K562 (cell line): Measurements from ENCODE around the gene TBC1D2B. TPM values are rescaled to one million over a fixed set of nuclear protein-coding genes. Genes with fewer than 3 reads are reported as not detected.

ENCODE experiments used
- ATAC-seq: fragments of 200-7000 bp; cut with Tn5 transposase; 3 replicates; pipeline ENCODE4 v1.9.1; 2020; ENCODE audit warnings: moderate library complexity
- BruUV-seq: library from RNA; stranded (reverse); fragments of 400-500 nt; replicated peaks from 2 replicates; lab custom pipeline; 2021; lab: Mats Ljungman, UMichigan
- CTCF ChIA-PET: fragments of 300-600 bp; formaldehyde crosslinking; extraction: SDS; loops from one replicate; lab custom pipeline; 2021; ENCODE audit warnings: low intra/inter-chr PET ratio; lab: Yijun Ruan, JAX
- POLR2A ChIA-PET: fragments of 300-600, 350-650 bp; sonication (Branson Sonifier 250); formaldehyde crosslinking; extraction: SDS; loops from one replicate; lab custom pipeline; 2021; ENCODE audit warnings: antibody characterized with exemption, inconsistent platforms; lab: Yijun Ruan, JAX
- DNase-seq, 4 experiments: peaks; one replicate each; pipeline versions ENCODE4 v3.0.0 to v3.0.0-alpha.2; 2011 to 2018; ENCODE audit warnings: low spot score in 3 of 4, mixed read lengths in 3 of 4; ENCODE audit errors: extremely low read depth in 1 of 4
- FAIRE-seq: peaks from 2 replicates; lab custom pipeline; 2011; peaks lifted over from hg19 to GRCh38; lab: Jason Lieb, UNC
- H2AFZ ChIP-seq: 2 replicates; pipeline ENCODE4 v1.6.0; 2011; ENCODE audit warnings: low read depth, low read length, control low read depth, inconsistent platforms
- H3K27ac ChIP-seq: fragments of 200-600 bp; 3 replicates; pipeline ENCODE4 v1.8.0; 2011; ENCODE audit warnings: low read depth, mild to moderate bottlenecking, control low read depth, inconsistent platforms, low read length, moderate library complexity, mixed read lengths; ENCODE audit errors: extremely low read depth
- H3K27me3 ChIP-seq, 2 experiments: fragments of 300-600 bp in 1 of 2; 2 replicates in 1 of 2; 3 replicates in 1 of 2; pipeline versions ENCODE4 v1.6.0 to v1.8.0; 2011; ENCODE audit warnings: inconsistent platforms in 2 of 2, low read length in 2 of 2, mild to moderate bottlenecking in 1 of 2, mixed read lengths in 1 of 2, moderate library complexity in 1 of 2; ENCODE audit not compliant: control insufficient read depth in 2 of 2, insufficient read depth in 2 of 2
- H3K36me3 ChIP-seq: fragments of 300-600 bp; 3 replicates; pipeline ENCODE4 v1.8.0; 2011; ENCODE audit warnings: mild to moderate bottlenecking, low read length, inconsistent platforms; ENCODE audit not compliant: control insufficient read depth, insufficient read depth
- H3K4me1 ChIP-seq, 2 experiments: fragments of 200-600 bp in 1 of 2; replicated peaks in 1 of 2; 2 replicates in 1 of 2; 3 replicates in 1 of 2; pipeline versions ENCODE4 v1.5.1 to v1.8.0; 2011; ENCODE audit warnings: inconsistent platforms in 2 of 2, low read length in 2 of 2, mild to moderate bottlenecking in 1 of 2, mixed read lengths in 1 of 2, moderate library complexity in 1 of 2; ENCODE audit not compliant: control insufficient read depth in 2 of 2, insufficient read depth in 2 of 2
- H3K4me2 ChIP-seq: 2 replicates; pipeline ENCODE4 v1.6.1; 2011; ENCODE audit warnings: low read length, control low read depth, inconsistent platforms, mixed read lengths; ENCODE audit not compliant: insufficient read depth
- H3K4me3 ChIP-seq: fragments of 200-600 bp; sonication (generic), shearing (Covaris generic); 2 replicates; pipeline ENCODE4 v1.5.1; 2016; ENCODE audit warnings: control low read depth, inconsistent platforms
- H3K79me2 ChIP-seq: fragments of 200-600 bp; 3 replicates; pipeline ENCODE4 v1.8.0; 2011; ENCODE audit warnings: low read length, inconsistent platforms; ENCODE audit not compliant: control insufficient read depth, insufficient read depth
- H3K9ac ChIP-seq, 2 experiments: 2 replicates each; pipeline versions ENCODE4 v1.6.0 to v1.6.1; 2011; ENCODE audit warnings: low read depth in 2 of 2, low read length in 2 of 2, control low read depth in 1 of 2, inconsistent platforms in 1 of 2, mild to moderate bottlenecking in 1 of 2, mixed read lengths in 1 of 2; ENCODE audit not compliant: insufficient read depth in 1 of 2
- H3K9me1 ChIP-seq: one replicate; pipeline ENCODE4 v1.6.0; 2011; ENCODE audit warnings: inconsistent platforms, mild to moderate bottlenecking, low read length, moderate library complexity; ENCODE audit not compliant: control insufficient read depth, insufficient read depth
- H3K9me3 ChIP-seq: replicated peaks from 2 replicates; pipeline ENCODE4 v1.5.1; 2011; ENCODE audit warnings: low read depth, low read length, inconsistent platforms; ENCODE audit not compliant: control insufficient read depth, insufficient read depth
- H4K20me1 ChIP-seq: replicated peaks from 2 replicates; pipeline ENCODE4 v1.6.1; 2011; ENCODE audit warnings: low read length, inconsistent platforms, mixed read lengths; ENCODE audit not compliant: control insufficient read depth, insufficient read depth
- CSDE1 ChIP-seq, 2 experiments: fragments of 450-650 bp; IDR thresholded peaks; 2 replicates each; pipeline ENCODE4 v1.6.1; 2016; ENCODE audit warnings: mild to moderate bottlenecking in 1 of 2
- RREB1 ChIP-seq: fragments of 250-450 bp; sonication (Bioruptor Pico); IDR thresholded peaks from 2 replicates; pipeline ENCODE4 v1.4.0; 2020
- RUNX1 ChIP-seq: sonication (generic); IDR thresholded peaks from 2 replicates; pipeline ENCODE4 v1.6.1; 2016; ENCODE audit warnings: antibody characterized with exemption, low read depth
- SIN3B ChIP-seq: fragments of 450-650 bp; IDR thresholded peaks from 2 replicates; pipeline ENCODE4 v1.6.1; 2017; ENCODE audit warnings: low read depth, mild to moderate bottlenecking, moderate library complexity
- TFAM ChIP-seq: fragments of 250-450 bp; sonication (Bioruptor Pico); conservative IDR thresholded peaks from 2 replicates; pipeline ENCODE4 v1.5.0; 2021; ENCODE audit warnings: mild to moderate bottlenecking, moderate library complexity
- WHSC1 ChIP-seq: IDR thresholded peaks from one replicate; pipeline ENCODE4 v1.6.1; 2012; ENCODE audit warnings: low read length, control low read depth, inconsistent platforms
- WGBS: fragments of 100-300 bp; shearing (Covaris generic); methylation state at CpG from one replicate; pipeline ENCODE4 v1.1.6; 2016; ENCODE audit warnings: low coverage, mixed read lengths; ENCODE audit not compliant: insufficient coverage; ENCODE audit errors: missing lambda C conversion rate; 5-methylcytosine and 5-hydroxymethylcytosine counted together
- in situ Hi-C: fragments of 300-500 bp; cut with MboI; formaldehyde crosslinking; loops from 4 replicates; pipeline ENCODE4 v1.15.0; 2018; ENCODE audit warnings: inconsistent platforms, mixed read lengths
- intact Hi-C: fragments of 100-400 bp; cut with micrococcal nuclease; formaldehyde crosslinking; loops from 2 replicates; pipeline ENCODE4 v1.14.2; 2022
- polyA plus RNA-seq, 8 experiments: library from polyadenylated mRNA; depleted of rRNA in 4 of 8; stranded (reverse) in 5 of 8; unstranded in 3 of 8; fragments of >200 nt; fragmentation: Nextera tagmentation in 2 of 8; fragmentation: Illumina TruSeq in 1 of 8; extraction: Ambion mirVana in 2 of 8; extraction: Trizol in 1 of 8; gene quantifications; 2 replicates each; pipeline versions ENCODE4 v1.2.1 to v1.2.3, GENCODE V29; 2011 to 2014; ENCODE audit warnings: inconsistent platforms in 1 of 8, missing spikeins in 1 of 8
- total RNA-seq, 7 experiments: library from RNA; depleted of rRNA in 6 of 7; stranded (reverse); fragments of >200 nt in 6 of 7; fragmentation: Illumina TruSeq in 2 of 7; extraction: Trizol in 2 of 7; gene quantifications; 2 replicates each; pipeline versions ENCODE4 v1.2.1 to v1.2.3, GENCODE V29; 2011 to 2021; ENCODE audit warnings: low replicate concordance in 1 of 7
- TF ChIP-seq, protein P1 (sequence below): fragments of 250-450 bp; sonication (Bioruptor Pico); IDR thresholded peaks from 2 replicates; pipeline ENCODE4 v1.5.0; 2021; ENCODE audit warnings: mild to moderate bottlenecking, moderate library complexity
- TF ChIP-seq, protein P2 (sequence below): sonication (generic); formaldehyde crosslinking; IDR thresholded peaks from 2 replicates; pipeline ENCODE4 v1.9.0; 2022; ENCODE audit warnings: mild to moderate bottlenecking, missing genetic modification reagents
- TF ChIP-seq, protein P3 (sequence below): fragments of 250-450 bp; sonication (Bioruptor Pico); IDR thresholded peaks from 2 replicates; pipeline ENCODE4 v1.4.0; 2020; ENCODE audit warnings: mild to moderate bottlenecking, moderate library complexity, borderline replicate concordance

The TBC1D2B gene
- total and polyA plus RNA-seq, 9 of the 15 experiments (the other 6 are each of a cell fraction or from before 2014, with no cell fraction given) = 0.15 to 16.3 (median 8.9) TPM

GRCh38 chr15:77980098-77980497, 97.4 kb downstream of the TBC1D2B start:
- Histone ChIP-seq H3K9ac (no peak overlapping the region), H3K36me3 (no peaks in the 10 kb centered on the region), H3K9me3 (no peaks in the 10 kb centered on the region), H3K4me2 (no peak overlapping the region), H3K4me3 (no peak overlapping the region), H4K20me1 (peaks cover 7% of the 10 kb centered on the region; the same call in 1 of the 2 replicates), H3K79me2 (no peaks in the 10 kb centered on the region), H3K27me3 (peaks cover 5 to 30% of the 10 kb centered on the region in 2 experiments; a peak in 3 of 5 replicates), H2AFZ (no peak overlapping the region), H3K4me1 (peaks cover 0 to 20% of the 10 kb centered on the region in 2 experiments; a peak in 2 of 5 replicates), H3K9me1 (no peaks in the 10 kb centered on the region), H3K27ac (no peak overlapping the region)
- DNase-seq (no peak), ATAC-seq (no peak), FAIRE-seq (no peak)
- TF ChIP-seq RUNX1 (no peak), CSDE1 (IDR thresholded peaks at IDR 0.05) (no peak), SIN3B (no peak), RREB1 (no peak), WHSC1 (no peak), TFAM (CRISPR knock-in tag) (no peak)
- TF ChIP-seq, protein P1, sequence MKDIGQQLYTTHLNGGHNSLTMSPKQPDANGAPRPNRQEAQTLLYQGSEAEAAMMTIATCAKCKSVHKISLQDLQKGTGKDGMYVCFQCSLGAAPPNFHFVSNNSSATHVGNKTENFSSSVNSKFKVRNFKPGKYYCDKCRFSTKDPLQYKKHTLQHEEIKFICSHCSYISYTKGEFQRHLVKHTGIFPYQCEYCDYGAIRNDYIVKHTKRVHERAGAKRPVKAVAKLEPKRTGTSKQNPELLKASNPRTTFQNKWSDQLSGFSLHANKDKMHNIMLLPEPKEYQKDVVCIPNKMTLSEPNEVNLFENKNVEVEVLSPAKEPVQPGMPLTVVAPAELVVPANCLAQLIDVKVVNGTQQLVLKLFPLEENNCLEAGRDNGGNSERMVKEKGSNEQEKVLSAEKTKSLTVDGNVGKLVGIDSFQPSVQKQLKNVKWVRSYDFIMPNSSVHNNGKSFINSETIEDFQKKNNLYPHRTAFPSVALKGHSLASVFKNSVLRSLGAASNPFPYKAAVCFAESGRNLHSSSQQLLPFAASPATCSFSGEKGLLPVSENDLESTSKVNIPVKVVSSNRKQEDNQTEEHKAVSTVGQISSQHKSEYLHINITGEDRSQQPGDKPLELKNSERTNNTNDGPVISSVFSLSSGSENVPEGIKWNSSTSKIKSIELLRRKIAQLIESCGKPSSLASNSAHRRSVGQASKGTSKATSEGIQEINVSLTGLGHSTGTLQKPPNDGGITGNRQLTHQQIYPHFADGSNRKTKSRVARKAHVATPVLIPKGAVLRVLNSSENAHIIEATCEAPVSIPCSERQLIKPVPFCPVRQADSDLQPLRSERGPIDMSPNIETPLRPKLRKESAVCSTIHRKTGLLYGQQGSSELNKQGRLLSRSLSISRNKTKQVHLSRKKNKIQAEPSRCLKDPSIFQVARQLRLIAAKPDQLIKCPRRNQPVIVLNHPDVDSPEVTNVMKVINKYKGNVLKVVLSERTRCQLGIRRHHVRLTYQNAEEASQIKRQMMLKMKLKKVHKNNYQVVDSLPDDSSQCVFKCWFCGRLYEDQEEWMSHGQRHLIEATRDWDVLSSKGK = no peak
- TF ChIP-seq, protein P2, sequence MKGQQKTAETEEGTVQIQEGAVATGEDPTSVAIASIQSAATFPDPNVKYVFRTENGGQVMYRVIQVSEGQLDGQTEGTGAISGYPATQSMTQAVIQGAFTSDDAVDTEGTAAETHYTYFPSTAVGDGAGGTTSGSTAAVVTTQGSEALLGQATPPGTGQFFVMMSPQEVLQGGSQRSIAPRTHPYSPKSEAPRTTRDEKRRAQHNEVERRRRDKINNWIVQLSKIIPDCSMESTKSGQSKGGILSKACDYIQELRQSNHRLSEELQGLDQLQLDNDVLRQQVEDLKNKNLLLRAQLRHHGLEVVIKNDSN (CRISPR knock-in tag) = no peak
- TF ChIP-seq, protein P3, sequence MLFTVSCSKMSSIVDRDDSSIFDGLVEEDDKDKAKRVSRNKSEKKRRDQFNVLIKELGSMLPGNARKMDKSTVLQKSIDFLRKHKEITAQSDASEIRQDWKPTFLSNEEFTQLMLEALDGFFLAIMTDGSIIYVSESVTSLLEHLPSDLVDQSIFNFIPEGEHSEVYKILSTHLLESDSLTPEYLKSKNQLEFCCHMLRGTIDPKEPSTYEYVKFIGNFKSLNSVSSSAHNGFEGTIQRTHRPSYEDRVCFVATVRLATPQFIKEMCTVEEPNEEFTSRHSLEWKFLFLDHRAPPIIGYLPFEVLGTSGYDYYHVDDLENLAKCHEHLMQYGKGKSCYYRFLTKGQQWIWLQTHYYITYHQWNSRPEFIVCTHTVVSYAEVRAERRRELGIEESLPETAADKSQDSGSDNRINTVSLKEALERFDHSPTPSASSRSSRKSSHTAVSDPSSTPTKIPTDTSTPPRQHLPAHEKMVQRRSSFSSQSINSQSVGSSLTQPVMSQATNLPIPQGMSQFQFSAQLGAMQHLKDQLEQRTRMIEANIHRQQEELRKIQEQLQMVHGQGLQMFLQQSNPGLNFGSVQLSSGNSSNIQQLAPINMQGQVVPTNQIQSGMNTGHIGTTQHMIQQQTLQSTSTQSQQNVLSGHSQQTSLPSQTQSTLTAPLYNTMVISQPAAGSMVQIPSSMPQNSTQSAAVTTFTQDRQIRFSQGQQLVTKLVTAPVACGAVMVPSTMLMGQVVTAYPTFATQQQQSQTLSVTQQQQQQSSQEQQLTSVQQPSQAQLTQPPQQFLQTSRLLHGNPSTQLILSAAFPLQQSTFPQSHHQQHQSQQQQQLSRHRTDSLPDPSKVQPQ (CRISPR knock-in tag) = no peak
- 13% methylated on average over 5 of the region's 8 CpGs for WGBS
- ChIA-PET CTCF (no interaction called here), POLR2A (no interaction called here)
- no TSS peak for BruUV-seq
- intact Hi-C loops (no loop called here), in situ Hi-C loops (no loop called here)
